Upper lobe of left lung (tissue), 4 donors: ENCODE data around the gene TEX264.

Source experiments
- POLR2A ChIP-seq, 4 donors: fragments of 450-650 bp; IDR thresholded peaks; one replicate each; pipeline ENCODE4 v1.5.1; 2016 to 2017; ENCODE audit warnings: antibody characterized with exemption in 4 of 4, mild to moderate bottlenecking in 2 of 4
- TF ChIP-seq, protein P1 (sequence below), 6 experiments: fragments of 450-650 bp in 4 of 6; fragments of 200-600 bp in 2 of 6; sonication (generic) in 2 of 6; IDR thresholded peaks; one replicate each; pipeline ENCODE4 v1.5.1; 2016 to 2019; ENCODE audit warnings: antibody characterized with exemption in 6 of 6

GRCh38 chr3:51657234-51657633, 13.8 kb upstream of the TEX264 start:
- TF ChIP-seq POLR2A (IDR thresholded peaks at IDR 0.05) = no peak
- TF ChIP-seq, protein P1, sequence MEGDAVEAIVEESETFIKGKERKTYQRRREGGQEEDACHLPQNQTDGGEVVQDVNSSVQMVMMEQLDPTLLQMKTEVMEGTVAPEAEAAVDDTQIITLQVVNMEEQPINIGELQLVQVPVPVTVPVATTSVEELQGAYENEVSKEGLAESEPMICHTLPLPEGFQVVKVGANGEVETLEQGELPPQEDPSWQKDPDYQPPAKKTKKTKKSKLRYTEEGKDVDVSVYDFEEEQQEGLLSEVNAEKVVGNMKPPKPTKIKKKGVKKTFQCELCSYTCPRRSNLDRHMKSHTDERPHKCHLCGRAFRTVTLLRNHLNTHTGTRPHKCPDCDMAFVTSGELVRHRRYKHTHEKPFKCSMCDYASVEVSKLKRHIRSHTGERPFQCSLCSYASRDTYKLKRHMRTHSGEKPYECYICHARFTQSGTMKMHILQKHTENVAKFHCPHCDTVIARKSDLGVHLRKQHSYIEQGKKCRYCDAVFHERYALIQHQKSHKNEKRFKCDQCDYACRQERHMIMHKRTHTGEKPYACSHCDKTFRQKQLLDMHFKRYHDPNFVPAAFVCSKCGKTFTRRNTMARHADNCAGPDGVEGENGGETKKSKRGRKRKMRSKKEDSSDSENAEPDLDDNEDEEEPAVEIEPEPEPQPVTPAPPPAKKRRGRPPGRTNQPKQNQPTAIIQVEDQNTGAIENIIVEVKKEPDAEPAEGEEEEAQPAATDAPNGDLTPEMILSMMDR (IDR thresholded peaks at IDR 0.05) = no peak
